Measurements from ENCODE around the gene DNM3. TPM values are rescaled to one million over a fixed set of nuclear protein-coding genes. Genes with fewer than 3 reads are reported as not detected.

The DNM3 gene
- total RNA-seq, 1 donor from 2014 or later: 9.6 TPM

DNA sequence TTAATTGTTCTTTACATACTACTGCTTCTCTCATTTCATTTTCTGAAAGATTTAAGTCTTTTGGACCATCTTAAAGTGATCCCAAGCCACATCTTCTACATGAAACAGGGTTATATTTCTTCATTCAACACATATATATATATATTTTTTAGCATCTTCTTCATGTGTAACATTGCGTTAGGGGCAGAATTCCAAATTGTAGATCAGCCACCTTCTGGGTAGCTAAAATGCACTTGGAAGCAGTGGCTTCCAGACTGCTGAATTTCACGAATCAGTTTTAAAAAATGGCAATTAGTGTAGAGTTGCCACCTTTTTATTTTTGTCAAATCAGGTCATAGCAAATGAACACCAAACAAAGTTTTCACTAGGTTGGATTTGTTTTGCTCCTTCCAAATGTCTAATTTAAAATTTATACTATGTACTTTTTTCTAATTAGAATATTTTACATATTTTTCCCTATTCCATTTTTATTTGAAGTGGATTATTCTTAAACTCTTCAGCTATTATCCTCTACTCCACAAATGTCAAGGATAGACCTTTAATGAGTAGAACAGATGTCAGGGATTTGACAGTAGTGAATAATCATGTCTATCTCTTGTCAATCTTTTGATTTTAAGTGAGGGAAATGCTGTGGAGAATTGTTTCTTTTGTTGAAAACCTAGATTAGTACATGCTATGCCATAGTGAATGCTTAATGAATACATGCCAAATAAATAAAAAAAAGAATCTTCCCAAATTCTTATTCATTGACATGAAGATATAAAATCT is 55.8 kb downstream of the DNM3 start:
- no peaks in the 10 kb centered on the region for H3K9me3 ChIP-seq
- no peak overlapping the region for H3K4me3 ChIP-seq
- intact Hi-C loops (cut with DNase I): no loop called here
- TF ChIP-seq, protein P1, sequence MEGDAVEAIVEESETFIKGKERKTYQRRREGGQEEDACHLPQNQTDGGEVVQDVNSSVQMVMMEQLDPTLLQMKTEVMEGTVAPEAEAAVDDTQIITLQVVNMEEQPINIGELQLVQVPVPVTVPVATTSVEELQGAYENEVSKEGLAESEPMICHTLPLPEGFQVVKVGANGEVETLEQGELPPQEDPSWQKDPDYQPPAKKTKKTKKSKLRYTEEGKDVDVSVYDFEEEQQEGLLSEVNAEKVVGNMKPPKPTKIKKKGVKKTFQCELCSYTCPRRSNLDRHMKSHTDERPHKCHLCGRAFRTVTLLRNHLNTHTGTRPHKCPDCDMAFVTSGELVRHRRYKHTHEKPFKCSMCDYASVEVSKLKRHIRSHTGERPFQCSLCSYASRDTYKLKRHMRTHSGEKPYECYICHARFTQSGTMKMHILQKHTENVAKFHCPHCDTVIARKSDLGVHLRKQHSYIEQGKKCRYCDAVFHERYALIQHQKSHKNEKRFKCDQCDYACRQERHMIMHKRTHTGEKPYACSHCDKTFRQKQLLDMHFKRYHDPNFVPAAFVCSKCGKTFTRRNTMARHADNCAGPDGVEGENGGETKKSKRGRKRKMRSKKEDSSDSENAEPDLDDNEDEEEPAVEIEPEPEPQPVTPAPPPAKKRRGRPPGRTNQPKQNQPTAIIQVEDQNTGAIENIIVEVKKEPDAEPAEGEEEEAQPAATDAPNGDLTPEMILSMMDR (IDR thresholded peaks at IDR 0.05): no peak
- no peaks in the 10 kb centered on the region for H3K36me3 ChIP-seq
- no peak for DNase-seq (ENCODE audit: low spot score in 2 of 2)
- H3K27ac ChIP-seq: no peak overlapping the region
- H3K4me1 ChIP-seq: no peaks in the 10 kb centered on the region
- no peaks in the 10 kb centered on the region for H3K27me3 ChIP-seq

DNA sequence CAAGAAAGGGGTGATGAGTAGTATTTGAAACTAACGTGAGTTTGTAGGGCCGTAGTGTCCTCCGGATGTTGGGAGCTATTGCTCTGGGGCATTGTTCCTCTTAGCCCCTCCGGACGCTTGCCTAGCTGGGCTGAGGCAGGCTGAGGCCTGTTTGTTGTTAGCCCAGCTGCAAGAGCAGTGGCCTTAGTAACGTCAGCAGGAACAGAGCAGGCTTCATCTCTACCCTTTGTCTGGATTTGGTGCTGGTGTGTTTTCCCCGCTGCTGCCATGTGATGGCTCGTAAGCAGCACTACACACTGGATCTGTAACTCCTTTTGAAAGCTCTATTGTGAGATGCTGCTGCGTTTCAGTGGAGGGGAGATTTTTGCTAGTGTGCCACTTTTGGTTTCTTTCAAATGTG is 57.6 kb downstream of the DNM3 start:
- Histone ChIP-seq H3K36me3 (no peaks in the 10 kb centered on the region), H3K27me3 (no peaks in the 10 kb centered on the region), H3K9me3 (no peaks in the 10 kb centered on the region), H3K27ac (no peak overlapping the region), H3K4me3 (no peak overlapping the region), H3K4me1 (no peaks in the 10 kb centered on the region)
- TF ChIP-seq, protein P1 (IDR thresholded peaks at IDR 0.05): no peak
- intact Hi-C loops (cut with DNase I): no loop called here
- no peak for DNase-seq (ENCODE audit: low spot score in 2 of 2)

DNA sequence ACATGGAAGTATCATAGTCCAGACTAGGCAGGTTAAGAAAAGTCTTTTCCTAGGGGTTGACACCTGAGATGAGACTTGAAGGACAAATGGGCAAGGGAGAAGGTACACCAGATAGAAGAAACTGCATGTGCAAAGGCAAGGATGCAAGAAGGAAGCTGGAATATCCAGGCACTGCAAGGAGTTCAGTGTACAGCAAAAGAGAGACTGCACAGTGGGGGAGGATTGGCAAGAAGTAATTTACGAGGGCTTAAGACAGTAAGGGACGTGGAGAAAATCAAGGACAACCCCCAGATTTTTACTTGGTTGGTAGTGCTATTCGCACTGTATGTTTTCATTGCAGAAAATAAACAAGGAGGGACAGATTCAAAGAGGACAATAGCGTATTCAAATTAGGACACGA is 58.5 kb downstream of the DNM3 start:
- Histone ChIP-seq H3K4me1 (no peaks in the 10 kb centered on the region), H3K27me3 (no peaks in the 10 kb centered on the region), H3K36me3 (no peaks in the 10 kb centered on the region), H3K27ac (no peak overlapping the region), H3K9me3 (no peaks in the 10 kb centered on the region), H3K4me3 (no peak overlapping the region)
- TF ChIP-seq, protein P1 (IDR thresholded peaks at IDR 0.05): no peak
- intact Hi-C loops (cut with DNase I): no loop called here
- DNase-seq (ENCODE audit: low spot score in 2 of 2): no peak

DNA sequence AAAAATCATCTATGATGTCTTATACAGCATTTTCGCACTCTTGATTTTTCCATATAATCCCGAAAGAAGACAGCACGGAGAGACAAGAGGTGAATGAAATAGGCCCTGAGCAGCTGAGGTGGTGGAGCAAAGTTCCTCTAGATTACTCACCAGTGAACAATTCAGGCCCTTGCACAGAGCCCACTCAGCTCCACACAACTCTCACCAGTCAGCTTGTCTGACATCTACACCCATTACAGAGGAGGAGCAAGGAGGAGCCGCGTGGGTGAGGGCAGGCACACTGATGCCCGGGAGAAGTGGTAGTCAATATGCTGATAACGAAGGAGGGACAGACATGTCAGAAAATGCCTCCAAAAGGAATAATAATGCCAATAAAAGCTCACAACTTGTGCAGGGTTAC is 59.9 kb downstream of the DNM3 start:
- Histone ChIP-seq H3K4me3 (no peak overlapping the region), H3K9me3 (no peaks in the 10 kb centered on the region), H3K27me3 (no peaks in the 10 kb centered on the region), H3K4me1 (no peaks in the 10 kb centered on the region), H3K27ac (no peak overlapping the region), H3K36me3 (no peaks in the 10 kb centered on the region)
- TF ChIP-seq, protein P1 (IDR thresholded peaks at IDR 0.05): no peak
- DNase-seq (ENCODE audit: low spot score in 2 of 2): no peak
- intact Hi-C loops (cut with DNase I): no loop called here

DNA sequence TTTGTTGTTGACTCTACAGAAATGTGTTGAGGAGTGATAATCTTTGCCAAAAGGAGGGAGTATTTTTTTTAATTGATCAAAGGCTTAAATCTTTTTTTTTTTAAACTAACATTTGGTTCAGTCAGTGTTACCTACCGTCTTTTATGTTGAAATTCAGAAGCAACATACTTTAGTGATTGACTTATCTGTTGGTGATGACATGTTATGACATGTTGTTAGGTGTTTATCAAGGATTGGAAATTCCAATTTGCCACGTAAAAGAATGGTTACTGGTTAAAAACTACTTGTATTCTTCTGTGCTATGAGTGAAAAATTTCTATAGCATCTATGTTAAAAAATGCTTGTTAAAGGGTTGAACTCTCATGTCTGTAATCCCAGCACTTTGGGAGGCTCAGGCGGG is 61.2 kb downstream of the DNM3 start:
- intact Hi-C loops (cut with DNase I): no loop called here
- Histone ChIP-seq H3K27me3 (no peaks in the 10 kb centered on the region), H3K9me3 (no peaks in the 10 kb centered on the region), H3K4me1 (no peaks in the 10 kb centered on the region), H3K4me3 (no peak overlapping the region), H3K27ac (no peak overlapping the region), H3K36me3 (no peaks in the 10 kb centered on the region)
- TF ChIP-seq, protein P1 (IDR thresholded peaks at IDR 0.05): no peak
- DNase-seq (ENCODE audit: low spot score in 2 of 2): no peak

Measured in ascending aorta (tissue), 2 donors.